GM18870 (cell line): Measurements from ENCODE around the gene AFAP1L2.

Experiments used
- ATAC-seq: cut with Tn5 transposase; IDR thresholded peaks from one replicate; pipeline ENCODE4 v1.9.1; 2021; ENCODE audit warnings: moderate library complexity; ENCODE audit not compliant: unreplicated experiment

The AFAP1L2 gene, protein sequence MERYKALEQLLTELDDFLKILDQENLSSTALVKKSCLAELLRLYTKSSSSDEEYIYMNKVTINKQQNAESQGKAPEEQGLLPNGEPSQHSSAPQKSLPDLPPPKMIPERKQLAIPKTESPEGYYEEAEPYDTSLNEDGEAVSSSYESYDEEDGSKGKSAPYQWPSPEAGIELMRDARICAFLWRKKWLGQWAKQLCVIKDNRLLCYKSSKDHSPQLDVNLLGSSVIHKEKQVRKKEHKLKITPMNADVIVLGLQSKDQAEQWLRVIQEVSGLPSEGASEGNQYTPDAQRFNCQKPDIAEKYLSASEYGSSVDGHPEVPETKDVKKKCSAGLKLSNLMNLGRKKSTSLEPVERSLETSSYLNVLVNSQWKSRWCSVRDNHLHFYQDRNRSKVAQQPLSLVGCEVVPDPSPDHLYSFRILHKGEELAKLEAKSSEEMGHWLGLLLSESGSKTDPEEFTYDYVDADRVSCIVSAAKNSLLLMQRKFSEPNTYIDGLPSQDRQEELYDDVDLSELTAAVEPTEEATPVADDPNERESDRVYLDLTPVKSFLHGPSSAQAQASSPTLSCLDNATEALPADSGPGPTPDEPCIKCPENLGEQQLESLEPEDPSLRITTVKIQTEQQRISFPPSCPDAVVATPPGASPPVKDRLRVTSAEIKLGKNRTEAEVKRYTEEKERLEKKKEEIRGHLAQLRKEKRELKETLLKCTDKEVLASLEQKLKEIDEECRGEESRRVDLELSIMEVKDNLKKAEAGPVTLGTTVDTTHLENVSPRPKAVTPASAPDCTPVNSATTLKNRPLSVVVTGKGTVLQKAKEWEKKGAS

GRCh38 chr10:114404171-114405010, at the start of gene AFAP1L2:
AFAP1L2 (minus strand) TSS chr10:114404502; CDS start chr10:114404455, 47 bp downstream.
- no peak for ATAC-seq

- ATAC-seq, result no peak
These were observed 49.3 kb upstream of the AFAP1L2 start for GRCh38 chr10:114453576-114453975.

DNA sequence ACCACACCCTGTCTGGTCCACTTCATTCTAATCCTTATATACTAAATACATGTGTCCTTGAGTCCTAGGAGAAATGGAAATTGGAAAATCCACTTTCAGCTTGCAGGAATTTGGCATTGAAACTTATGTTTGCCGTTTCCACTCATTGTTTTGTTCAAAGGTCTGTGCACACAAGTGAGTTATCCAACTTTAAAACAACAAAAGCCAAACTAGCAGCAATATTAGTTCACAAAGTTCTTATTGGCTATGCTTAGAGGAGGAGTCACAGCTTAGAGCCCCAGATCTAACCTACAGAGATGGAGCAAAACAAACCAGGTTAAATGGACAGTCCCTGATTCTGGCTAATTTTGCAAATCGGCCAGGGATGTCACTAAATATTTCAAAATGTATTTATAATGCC, 44.6 kb upstream of the AFAP1L2 start:
- no peak for ATAC-seq

DNA sequence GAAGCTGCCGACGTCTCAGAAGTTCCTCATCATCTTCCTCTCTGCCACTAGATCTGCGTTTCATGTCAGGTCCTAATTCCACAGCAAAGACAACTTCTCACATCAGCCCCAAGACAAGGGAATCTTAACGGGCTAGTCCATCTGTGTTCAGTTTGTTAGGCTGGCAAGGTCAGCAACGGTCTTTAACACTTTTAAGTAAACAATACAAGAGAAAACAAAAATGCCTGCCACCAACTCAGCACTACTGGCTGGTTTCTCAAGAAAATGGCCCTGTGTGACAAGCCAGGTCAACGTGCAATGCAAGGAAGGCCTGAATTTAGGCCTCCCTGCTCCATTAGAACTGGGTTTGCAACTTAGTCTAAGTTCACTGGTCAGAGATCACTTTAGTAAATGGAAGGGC, 41.0 kb upstream of the AFAP1L2 start:
- no peak for ATAC-seq

GRCh38 chr10:114444819-114445218, 40.5 kb upstream of the AFAP1L2 start:
- no peak for ATAC-seq

GRCh38 chr10:114442091-114442630, 37.9 kb upstream of the AFAP1L2 start:
- ATAC-seq, result no peak

DNA sequence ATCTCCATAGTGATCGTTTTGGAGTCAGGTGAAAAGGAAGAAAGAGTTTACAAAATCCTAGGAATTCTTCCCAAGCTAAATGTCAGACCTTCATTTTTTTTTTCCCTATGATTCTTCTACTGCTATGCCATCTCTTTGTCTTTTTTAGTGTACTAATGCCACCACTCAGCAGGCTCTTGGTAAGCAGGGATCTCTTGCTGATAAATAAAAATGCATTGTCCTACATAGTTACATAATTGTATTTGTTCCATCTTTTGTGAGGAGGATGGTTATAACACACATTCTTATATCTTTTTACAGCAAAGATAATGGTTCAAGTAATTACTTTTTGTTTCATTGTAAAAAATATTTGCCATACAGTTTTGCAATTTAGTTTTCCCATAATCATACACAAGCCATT, 36.8 kb upstream of the AFAP1L2 start:
- no peak for ATAC-seq

DNA sequence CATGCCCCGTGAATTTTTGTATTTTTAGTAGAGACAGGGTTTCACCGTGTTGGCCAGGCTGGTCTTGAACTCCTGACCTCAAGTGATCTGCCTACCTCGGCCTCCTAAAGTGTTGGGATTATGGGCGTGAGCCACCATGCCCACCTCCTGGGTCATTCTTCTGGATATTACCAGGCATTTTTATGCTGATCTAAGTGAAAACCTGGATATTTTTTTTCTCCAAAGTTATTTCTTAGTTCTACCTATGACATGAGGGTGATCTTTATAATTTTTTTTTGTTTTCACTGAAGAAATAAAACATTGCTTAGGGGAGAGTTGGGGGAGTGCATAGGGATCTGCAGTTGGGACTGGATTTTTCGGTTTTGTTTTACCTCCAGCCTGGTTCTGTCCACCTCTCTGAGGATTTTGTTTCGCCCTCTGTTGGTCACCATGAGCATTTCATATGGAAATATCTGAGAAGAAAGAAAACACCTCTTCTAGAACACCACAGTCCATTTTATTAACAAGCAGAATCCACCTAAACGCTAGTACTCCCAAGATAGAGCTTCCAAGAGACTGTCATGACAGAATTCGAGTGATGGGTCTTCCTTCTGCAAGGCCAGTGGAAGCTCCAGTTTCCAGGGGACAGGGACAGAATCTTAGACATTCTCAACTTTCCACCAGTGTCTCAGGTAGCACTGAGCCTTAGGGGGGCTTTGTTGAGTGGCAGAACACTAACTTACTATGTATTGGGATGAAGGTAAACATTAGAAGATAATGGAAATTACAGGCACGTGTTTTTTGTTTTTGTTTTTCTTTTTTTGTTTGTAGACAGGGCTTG, 33.4 kb upstream of the AFAP1L2 start:
- ATAC-seq, result no peak

DNA sequence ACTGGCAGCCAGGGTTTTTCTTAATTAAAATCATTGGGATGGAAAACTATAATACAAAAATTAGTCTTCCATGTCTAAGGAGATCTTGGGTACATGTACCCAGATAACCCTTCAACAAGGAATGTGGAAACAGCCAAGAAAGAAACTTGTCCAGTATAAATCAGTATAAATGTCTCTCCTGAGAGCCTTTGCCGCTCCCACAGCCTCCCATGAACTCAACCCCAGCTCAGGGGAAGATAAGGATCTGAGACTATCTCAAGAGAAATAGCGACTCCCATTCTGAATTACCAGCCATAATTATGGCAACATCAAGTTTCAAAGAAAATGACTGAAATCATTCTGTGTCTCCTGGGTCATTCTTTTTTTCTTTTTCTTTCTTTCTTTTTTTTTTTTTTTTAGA, 32.6 kb upstream of the AFAP1L2 start:
- no peak for ATAC-seq

GRCh38 chr10:114432566-114433093, 28.3 kb upstream of the AFAP1L2 start:
- ATAC-seq, result no peak

- ATAC-seq, result no peak
These were observed 27.3 kb upstream of the AFAP1L2 start for GRCh38 chr10:114431414-114432135.

DNA sequence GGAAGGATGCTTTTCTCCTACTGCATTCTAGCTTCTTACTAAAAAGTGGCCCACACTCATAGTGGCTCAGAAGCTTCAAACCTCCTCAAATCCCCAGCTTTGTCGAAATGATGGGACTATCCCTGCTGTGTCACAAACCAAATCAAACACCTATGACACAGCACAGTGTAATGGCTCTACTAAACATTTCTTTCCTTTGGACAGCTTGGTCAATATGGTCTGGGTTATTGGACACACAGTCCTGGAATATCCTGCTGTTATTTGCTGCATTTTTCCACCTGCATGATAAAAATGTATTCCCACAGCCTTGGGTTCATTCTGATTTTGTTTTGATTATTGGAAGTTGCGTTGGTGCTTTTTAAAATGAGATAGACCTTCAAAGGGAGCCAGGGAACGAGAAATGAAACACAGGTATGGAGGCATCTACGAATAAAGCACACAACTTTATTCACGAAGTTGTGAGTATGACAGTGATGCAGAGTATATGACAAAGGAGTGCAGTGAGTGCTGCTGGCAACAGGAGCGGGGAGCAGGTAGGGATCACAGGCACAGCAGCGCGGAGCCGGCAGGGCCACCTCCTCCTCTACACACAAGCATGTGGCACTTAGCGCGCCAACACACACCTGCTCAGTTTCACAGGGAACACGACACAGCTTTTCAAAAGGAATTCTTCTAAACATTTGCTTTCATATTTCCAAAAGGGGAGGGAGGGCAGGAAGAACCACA, 26.5 kb upstream of the AFAP1L2 start:
- ATAC-seq, result no peak

DNA sequence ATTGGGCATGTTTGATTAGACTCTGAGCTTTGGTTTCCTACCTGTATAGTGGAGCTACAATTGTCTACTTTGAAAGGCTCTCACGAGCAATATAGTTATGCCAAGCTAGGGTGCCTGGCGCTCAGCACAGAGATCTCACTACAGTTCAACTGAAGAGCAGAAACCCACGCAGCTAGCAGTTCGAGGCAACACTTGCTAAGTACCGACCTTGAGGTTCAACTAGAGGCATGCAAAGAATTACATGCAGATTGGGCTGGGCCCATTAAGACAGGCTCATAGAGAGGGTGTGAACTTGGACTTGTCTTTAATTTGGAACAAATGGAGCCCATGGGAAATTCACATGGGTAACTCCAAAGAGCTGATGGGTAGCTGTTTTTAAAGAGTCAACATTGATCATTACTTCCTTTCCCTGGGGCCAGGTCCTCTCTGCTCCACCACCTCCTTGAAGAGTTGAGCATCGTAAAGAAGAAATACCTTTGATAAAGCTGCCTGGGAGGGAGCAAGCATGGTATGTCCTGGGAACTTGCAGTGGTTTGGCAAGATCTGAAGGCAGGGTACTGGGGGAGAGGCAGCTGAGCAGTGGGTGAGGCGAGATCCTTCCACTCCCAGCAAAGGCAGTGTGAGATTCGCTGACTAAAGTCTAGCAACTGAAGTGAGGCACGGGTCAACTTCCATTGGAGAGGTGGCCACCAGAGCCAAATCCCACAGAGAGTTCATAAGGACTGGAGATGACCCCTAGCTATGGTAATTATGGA, 25.5 kb upstream of the AFAP1L2 start:
- ATAC-seq, result no peak

DNA sequence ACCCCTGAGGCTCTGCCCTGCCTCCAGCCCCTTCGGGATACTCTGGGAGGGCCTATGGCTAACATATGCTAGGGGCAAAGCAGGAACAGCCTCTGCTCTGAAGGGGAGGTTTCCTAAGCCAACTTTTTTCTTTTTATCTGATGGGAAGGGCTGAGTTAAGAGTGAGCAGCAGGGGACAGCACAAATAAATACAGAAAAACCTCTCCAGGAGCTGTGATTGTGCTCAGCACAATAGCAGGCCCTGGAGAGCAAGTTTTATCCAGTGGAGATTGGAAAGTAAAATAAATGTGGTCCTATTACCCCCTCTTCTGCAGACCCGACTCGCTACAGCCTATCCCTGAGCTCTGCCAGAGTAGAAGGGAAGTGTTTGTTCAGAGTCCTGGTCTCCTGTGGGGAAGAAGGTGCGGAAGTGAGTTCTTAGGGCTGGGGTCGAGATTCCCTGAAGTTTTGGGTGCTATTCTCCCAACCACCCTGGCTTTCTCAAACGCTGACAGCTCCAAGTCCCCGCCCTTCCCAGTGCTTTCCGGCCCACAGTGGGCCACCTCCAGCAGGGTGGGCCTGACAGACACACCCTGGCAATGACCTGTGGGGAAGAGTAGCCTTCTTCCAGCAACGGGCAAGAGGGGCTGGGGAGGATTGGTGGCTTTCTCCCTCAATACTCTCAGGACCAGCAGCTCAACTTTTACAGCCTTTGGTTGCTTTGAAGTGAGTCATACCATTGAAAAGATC, 23.0 kb upstream of the AFAP1L2 start:
- ATAC-seq, result no peak

- ATAC-seq, result no peak
These were observed 22.2 kb upstream of the AFAP1L2 start for GRCh38 chr10:114426476-114426875.

DNA sequence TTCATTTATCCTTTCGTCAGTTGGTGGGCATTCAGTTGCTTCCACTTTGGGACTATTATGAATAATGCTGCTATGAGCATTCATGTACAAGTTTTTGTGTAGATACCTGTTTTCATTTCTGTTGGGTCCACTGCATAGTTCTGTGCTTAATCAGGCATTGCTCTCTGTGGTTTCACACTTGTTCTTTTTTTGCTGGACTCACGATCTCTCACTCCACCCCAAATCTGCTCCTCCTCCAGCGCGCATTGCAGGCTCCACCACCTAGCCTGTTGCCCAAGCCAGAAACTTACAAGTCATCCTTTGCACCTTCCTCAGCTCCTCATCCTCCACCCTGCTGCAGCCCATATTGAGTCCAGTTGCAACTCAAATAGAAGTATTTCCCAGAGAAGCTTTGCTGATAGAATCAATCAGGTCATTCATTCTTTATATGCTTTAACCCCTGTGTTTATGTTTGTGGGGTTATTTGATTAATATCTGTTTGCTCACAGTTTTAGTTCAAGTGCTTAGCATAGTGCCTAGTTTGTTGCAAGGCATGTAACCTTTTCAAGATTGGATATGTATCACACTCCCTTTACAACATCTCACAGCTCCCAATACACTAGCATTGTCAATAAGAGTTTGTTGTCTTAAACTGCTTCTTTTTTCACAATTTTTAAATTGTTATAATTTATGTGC, 16.6 kb upstream of the AFAP1L2 start:
- no peak for ATAC-seq

GRCh38 chr10:114418109-114418508, 13.8 kb upstream of the AFAP1L2 start:
- no peak for ATAC-seq
